CD14-positive monocyte (primary cell): ENCODE measurements around the gene NAV1. TPM values are rescaled to one million over a fixed set of nuclear protein-coding genes. Genes with fewer than 3 reads are reported as not detected.
A peak's percentile ranks its signal among the peaks of the same experiment; 100 is the strongest.

Experiments used
- DNase-seq, 3 donors: peaks; one replicate each; pipeline ENCODE4 v3.0.0-alpha.2; 2011 to 2022
- H2AFZ ChIP-seq: 2 replicates; pipeline ENCODE4 v1.6.0; 2012; ENCODE audit warnings: mild to moderate bottlenecking, low read depth, low read length, inconsistent platforms; ENCODE audit not compliant: insufficient read depth, poor library complexity, severe bottlenecking
- H3K27ac ChIP-seq, 2 donors: 1 replicate in 1 of 2; 2 replicates in 1 of 2; pipeline ENCODE4 v1.5.1; 2012 to 2013; ENCODE audit warnings: low read length in 2 of 2, control low read depth in 1 of 2, inconsistent platforms in 1 of 2, low read depth in 1 of 2, mild to moderate bottlenecking in 1 of 2
- H3K27me3 ChIP-seq, 2 donors: one replicate each; pipeline versions ENCODE4 v1.6.0 to v1.6.1; 2011 to 2013; ENCODE audit warnings: low read length in 2 of 2; ENCODE audit not compliant: control insufficient read depth in 2 of 2, insufficient read depth in 2 of 2
- H3K36me3 ChIP-seq, 2 donors: replicated peaks in 1 of 2; 1 replicate in 1 of 2; 2 replicates in 1 of 2; pipeline versions ENCODE4 v1.5.1 to v1.6.1; 2012 to 2013; ENCODE audit warnings: low read length in 2 of 2, control low read depth in 1 of 2, inconsistent platforms in 1 of 2, mild to moderate bottlenecking in 1 of 2; ENCODE audit not compliant: insufficient read depth in 2 of 2, control insufficient read depth in 1 of 2
- H3K4me1 ChIP-seq, 2 donors: 1 replicate in 1 of 2; 2 replicates in 1 of 2; pipeline versions ENCODE4 v1.5.1 to v1.6.1; 2012 to 2013; ENCODE audit warnings: low read length in 2 of 2, control low read depth in 1 of 2, inconsistent platforms in 1 of 2, mild to moderate bottlenecking in 1 of 2, moderate library complexity in 1 of 2; ENCODE audit not compliant: insufficient read depth in 2 of 2, control insufficient read depth in 1 of 2
- H3K4me2 ChIP-seq: replicated peaks from 2 replicates; pipeline ENCODE3; 2012; ENCODE audit warnings: low read length, moderate library complexity, mild to moderate bottlenecking; ENCODE audit not compliant: poor library complexity, severe bottlenecking; ENCODE audit errors: extremely low read depth
- H3K4me3 ChIP-seq, 3 experiments: fragments of 200-600 bp in 1 of 3; sonication (generic) in 1 of 3; replicated peaks in 1 of 3; 1 replicate in 2 of 3; 2 replicates in 1 of 3; pipeline ENCODE4 v1.5.1; 2011 to 2013; ENCODE audit warnings: low read length in 3 of 3, mild to moderate bottlenecking in 3 of 3, control low read depth in 2 of 3, low read depth in 2 of 3, inconsistent platforms in 1 of 3, moderate library complexity in 1 of 3
- H3K79me2 ChIP-seq: 2 replicates; pipeline ENCODE4 v1.6.0; 2012; ENCODE audit warnings: mild to moderate bottlenecking, control low read depth, inconsistent platforms, low read length, moderate library complexity; ENCODE audit not compliant: insufficient read depth
- H3K9ac ChIP-seq: 2 replicates; pipeline ENCODE4 v1.6.0; 2017; ENCODE audit warnings: low read length, mild to moderate bottlenecking; ENCODE audit not compliant: insufficient read depth, poor library complexity, severe bottlenecking
- H3K9me3 ChIP-seq, 2 donors: replicated peaks in 1 of 2; 1 replicate in 1 of 2; 2 replicates in 1 of 2; pipeline versions ENCODE4 v1.5.1 to v1.6.1; 2012 to 2013; ENCODE audit warnings: low read length in 2 of 2, control low read depth in 1 of 2; ENCODE audit not compliant: control insufficient read depth in 1 of 2, insufficient read depth in 1 of 2
- H4K20me1 ChIP-seq: 2 replicates; pipeline ENCODE4 v1.6.0; 2012; ENCODE audit warnings: mild to moderate bottlenecking, low read length, control low read depth, moderate library complexity; ENCODE audit not compliant: insufficient read depth
- H3K27ac Mint-ChIP-seq, 7 donors: one replicate each; pipeline ENCODE4 v1.8.0; 2020; ENCODE audit warnings: mild to moderate bottlenecking in 7 of 7, mixed read lengths in 7 of 7, moderate library complexity in 6 of 7, inconsistent platforms in 2 of 7
- H3K27me3 Mint-ChIP-seq, 3 donors: one replicate each; pipeline ENCODE4 v1.8.0; 2021 to 2022; ENCODE audit warnings: low read depth in 3 of 3, mild to moderate bottlenecking in 3 of 3, mixed read lengths in 3 of 3, moderate library complexity in 3 of 3, inconsistent platforms in 1 of 3
- H3K36me3 Mint-ChIP-seq, 2 donors: one replicate each; pipeline ENCODE4 v1.8.0; 2020; ENCODE audit warnings: mixed read lengths in 2 of 2, inconsistent platforms in 1 of 2, mild to moderate bottlenecking in 1 of 2
- H3K4me1 Mint-ChIP-seq: one replicate; pipeline ENCODE4 v1.8.0; 2020; ENCODE audit warnings: mild to moderate bottlenecking, mixed read lengths
- H3K4me3 Mint-ChIP-seq, 2 donors: one replicate each; pipeline ENCODE4 v1.8.0; 2020; ENCODE audit warnings: mild to moderate bottlenecking in 2 of 2, mixed read lengths in 2 of 2, moderate library complexity in 1 of 2
- H3K9me3 Mint-ChIP-seq, 7 donors: one replicate each; pipeline ENCODE4 v1.8.0; 2020 to 2022; ENCODE audit warnings: mixed read lengths in 7 of 7, mild to moderate bottlenecking in 6 of 7, moderate library complexity in 6 of 7, inconsistent platforms in 2 of 7
- WGBS: methylation state at CpG from one replicate; pipeline ENCODE4 v1.1.5; 2013; ENCODE audit warnings: missing lambda C conversion rate; ENCODE audit not compliant: insufficient coverage; 5-methylcytosine and 5-hydroxymethylcytosine counted together
- intact Hi-C, 2 donors: fragments of 100-400 bp; cut with micrococcal nuclease; formaldehyde crosslinking; loops; one replicate each; pipeline versions ENCODE4 v1.15.0 to v1.15.1; 2023
- polyA plus RNA-seq, 3 donors: library from polyadenylated mRNA; depleted of rRNA in 1 of 3; unstranded in 2 of 3; stranded (reverse) in 1 of 3; fragments of 300-500 nt in 2 of 3; fragments of >200 nt in 1 of 3; fragmentation: Illumina TruSeq in 2 of 3; gene quantifications; 1 replicate in 2 of 3; 2 replicates in 1 of 3; pipeline ENCODE4 v1.2.3, GENCODE V29; 2012 to 2021
- TF ChIP-seq, protein P1 (sequence below): fragments of 200-600 bp; IDR thresholded peaks from one replicate; pipeline ENCODE4 v1.8.0; 2022; ENCODE audit warnings: antibody characterized with exemption, mild to moderate bottlenecking

Gene NAV1
- polyA plus RNA-seq, 3 donors, result 0.37 to 1.4 (median 0.89) TPM

DNA sequence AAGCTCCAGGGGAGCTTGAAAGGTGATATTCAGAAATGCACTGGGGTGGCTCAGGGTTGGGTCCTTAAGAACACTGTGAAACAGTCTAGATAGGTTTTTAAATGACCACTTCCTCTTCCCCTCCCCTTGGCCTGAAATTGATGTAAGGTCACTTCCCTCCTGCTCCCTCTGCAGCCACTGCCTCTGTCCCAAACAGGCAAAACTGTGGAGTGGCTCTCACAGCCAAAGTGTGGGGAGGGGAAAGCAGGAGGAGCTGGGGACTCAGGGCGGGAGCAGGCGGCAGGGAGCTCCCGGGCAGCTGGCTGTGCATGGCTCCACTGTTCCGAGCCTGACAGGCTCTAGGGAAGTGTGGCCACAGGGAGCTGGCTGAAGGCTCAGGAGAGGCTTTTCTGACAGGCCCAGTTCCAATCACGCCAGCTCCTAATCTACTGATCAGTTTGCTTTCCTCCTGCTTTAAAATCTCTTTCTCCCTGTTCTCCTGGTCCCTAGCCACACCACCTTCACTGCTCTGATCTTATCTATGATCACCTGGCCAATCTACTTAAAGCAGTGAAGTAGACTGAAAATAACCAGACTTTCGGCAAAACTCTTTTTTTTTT lies 26.9 kb upstream of the NAV1 start:
- WGBS, result 55% methylated on average over 5 of the region's 6 CpGs
- H3K4me1 ChIP-seq, result peaks cover 26 to 38% of the 10 kb centered on the region in 2 donors
- Mint-ChIP-seq H3K27ac (peak overlapping the region; percentile 40 to 88 (median 79)), H3K27me3 (peaks cover 0 to 1% (median 0%) of the 10 kb centered on the region in 3 donors), H3K4me1 (peaks cover 49% of the 10 kb centered on the region), H3K36me3 (peaks cover 12 to 15% of the 10 kb centered on the region in 2 donors), H3K4me3 (no peak overlapping the region), H3K9me3 (no peaks in the 10 kb centered on the region)
- peak; percentile 54 to 73 (median 67) for DNase-seq
- no peaks in the 10 kb centered on the region for H3K79me2 ChIP-seq
- peak overlapping the region; percentile 36 for H3K4me2 ChIP-seq
- H3K27ac ChIP-seq, result peak overlapping the region in 1 of 2 donors; percentile 40
- peak overlapping the region in 1 of 3 experiments; percentile 35 for H3K4me3 ChIP-seq
- H2AFZ ChIP-seq, result peak overlapping the region; percentile 67
- H3K36me3 ChIP-seq, result no peaks in the 10 kb centered on the region
- intact Hi-C loops, result loop anchor here (2.0 to 5.0 kb wide), 2 partner anchors 29 to 65 kb away; no protein-coding TSS in a partner anchor
- no peaks in the 10 kb centered on the region for H3K9me3 ChIP-seq
- no peak overlapping the region for H3K9ac ChIP-seq
- TF ChIP-seq, protein P1, sequence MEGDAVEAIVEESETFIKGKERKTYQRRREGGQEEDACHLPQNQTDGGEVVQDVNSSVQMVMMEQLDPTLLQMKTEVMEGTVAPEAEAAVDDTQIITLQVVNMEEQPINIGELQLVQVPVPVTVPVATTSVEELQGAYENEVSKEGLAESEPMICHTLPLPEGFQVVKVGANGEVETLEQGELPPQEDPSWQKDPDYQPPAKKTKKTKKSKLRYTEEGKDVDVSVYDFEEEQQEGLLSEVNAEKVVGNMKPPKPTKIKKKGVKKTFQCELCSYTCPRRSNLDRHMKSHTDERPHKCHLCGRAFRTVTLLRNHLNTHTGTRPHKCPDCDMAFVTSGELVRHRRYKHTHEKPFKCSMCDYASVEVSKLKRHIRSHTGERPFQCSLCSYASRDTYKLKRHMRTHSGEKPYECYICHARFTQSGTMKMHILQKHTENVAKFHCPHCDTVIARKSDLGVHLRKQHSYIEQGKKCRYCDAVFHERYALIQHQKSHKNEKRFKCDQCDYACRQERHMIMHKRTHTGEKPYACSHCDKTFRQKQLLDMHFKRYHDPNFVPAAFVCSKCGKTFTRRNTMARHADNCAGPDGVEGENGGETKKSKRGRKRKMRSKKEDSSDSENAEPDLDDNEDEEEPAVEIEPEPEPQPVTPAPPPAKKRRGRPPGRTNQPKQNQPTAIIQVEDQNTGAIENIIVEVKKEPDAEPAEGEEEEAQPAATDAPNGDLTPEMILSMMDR, result no peak
- H4K20me1 ChIP-seq, result no peaks in the 10 kb centered on the region
- no peaks in the 10 kb centered on the region for H3K27me3 ChIP-seq

DNA sequence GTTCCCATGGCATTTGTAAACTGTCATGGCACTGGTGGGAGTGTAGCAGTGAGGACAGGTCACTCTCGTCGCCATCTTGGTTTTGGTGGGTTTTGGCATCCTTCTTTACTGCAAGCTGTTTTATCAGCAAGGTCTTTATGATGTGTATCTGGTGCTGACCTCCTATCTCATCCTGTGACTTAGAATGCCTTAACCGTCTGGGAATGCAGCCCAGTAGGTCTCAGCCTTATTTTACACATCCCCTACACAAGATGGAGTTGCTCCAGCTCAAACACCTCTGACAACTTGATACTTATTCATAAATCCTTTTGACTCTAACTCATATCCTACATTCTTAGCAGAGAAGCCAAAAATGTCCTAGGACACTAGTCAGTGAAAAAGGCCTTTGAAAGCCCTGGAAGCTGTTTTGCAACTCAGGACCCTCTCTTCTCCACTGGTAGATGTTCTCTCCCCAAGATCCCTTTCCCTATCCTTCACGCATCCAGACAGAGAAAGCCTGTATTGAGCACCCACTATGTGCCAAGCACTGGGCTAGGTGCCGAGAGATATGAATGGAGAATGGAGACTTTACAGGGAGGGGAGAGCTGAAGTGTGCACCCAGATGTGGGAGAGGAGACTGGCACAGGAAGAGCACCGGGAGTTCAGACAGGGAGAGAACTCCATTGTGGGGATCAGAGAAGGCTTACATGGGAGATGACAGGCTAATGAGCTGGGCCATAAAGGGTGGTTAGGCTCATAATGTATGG lies 25.3 kb upstream of the NAV1 start:
- TF ChIP-seq, protein P1, result no peak
- intact Hi-C loops, result loop anchor here (1.0 to 5.0 kb wide), 3 partner anchors 31 to 66 kb away; no protein-coding TSS in a partner anchor
- no peaks in the 10 kb centered on the region for H3K36me3 ChIP-seq
- H3K9me3 ChIP-seq, result no peaks in the 10 kb centered on the region
- no peaks in the 10 kb centered on the region for H3K79me2 ChIP-seq
- H3K4me3 ChIP-seq, result no peak overlapping the region
- Mint-ChIP-seq H3K4me1 (peaks cover 44% of the 10 kb centered on the region), H3K27me3 (peaks cover 0 to 1% (median 0%) of the 10 kb centered on the region in 3 donors), H3K27ac (no peak overlapping the region), H3K4me3 (no peak overlapping the region), H3K9me3 (no peaks in the 10 kb centered on the region), H3K36me3 (peaks cover 12 to 19% of the 10 kb centered on the region in 2 donors)
- no peak overlapping the region for H3K4me2 ChIP-seq
- no peaks in the 10 kb centered on the region for H3K27me3 ChIP-seq
- no peak for DNase-seq
- H4K20me1 ChIP-seq, result no peaks in the 10 kb centered on the region
- H2AFZ ChIP-seq, result no peak overlapping the region
- H3K9ac ChIP-seq, result no peak overlapping the region
- 100% methylated on average over 3 of the region's 6 CpGs for WGBS
- no peak overlapping the region for H3K27ac ChIP-seq
- peaks cover 18 to 27% of the 10 kb centered on the region in 2 donors for H3K4me1 ChIP-seq
